HG03432 (cell line): ENCODE data around the gene ZNHIT1.
A peak's percentile ranks its signal among the peaks of the same experiment; 100 is the strongest.

Experiments
- ATAC-seq: cut with Tn5 transposase; IDR thresholded peaks from one replicate; pipeline ENCODE4 v1.9.1; 2021; ENCODE audit warnings: mild to moderate bottlenecking, moderate library complexity; ENCODE audit not compliant: unreplicated experiment

Gene ZNHIT1

GRCh38 chr7:101217388-101218235 lies at the start of gene ZNHIT1, which contains the start of gene PLOD3:
Gene ZNHIT1, plus strand, starts transcription at chr7:101218165. Its CDS starts 31 bp downstream, at chr7:101218196.
Gene PLOD3, minus strand, starts transcription at chr7:101217581. Its CDS starts 307 bp downstream, at chr7:101217274.
- ATAC-seq, result peak; percentile 62

GRCh38 chr7:101168412-101169049 lies 49.4 kb upstream of the ZNHIT1 start:
- ATAC-seq, result no peak

GRCh38 chr7:101169110-101169837 lies 48.7 kb upstream of the ZNHIT1 start:
- ATAC-seq, result no peak

GRCh38 chr7:101169838-101170551 lies 48.0 kb upstream of the ZNHIT1 start:
- ATAC-seq, result no peak

GRCh38 chr7:101170617-101171441 lies 47.1 kb upstream of the ZNHIT1 start:
- no peak for ATAC-seq

- no peak for ATAC-seq
These were observed 46.5 kb upstream of the ZNHIT1 start for GRCh38 chr7:101171442-101171837.

GRCh38 chr7:101172005-101172853 lies 45.7 kb upstream of the ZNHIT1 start:
- ATAC-seq, result no peak

- no peak for ATAC-seq
These were observed 44.9 kb upstream of the ZNHIT1 start for GRCh38 chr7:101172854-101173751.

GRCh38 chr7:101173752-101174244 lies 44.2 kb upstream of the ZNHIT1 start:
- ATAC-seq, result no peak

GRCh38 chr7:101174322-101174854 lies 43.6 kb upstream of the ZNHIT1 start:
- no peak for ATAC-seq

- ATAC-seq, result no peak
These were observed 42.3 kb upstream of the ZNHIT1 start for GRCh38 chr7:101175664-101176063.

- no peak for ATAC-seq
These were observed 40.3 kb upstream of the ZNHIT1 start for GRCh38 chr7:101177644-101178043.

GRCh38 chr7:101179117-101179516 lies 38.8 kb upstream of the ZNHIT1 start:
- ATAC-seq, result no peak

- ATAC-seq, result no peak
These were observed 38.3 kb upstream of the ZNHIT1 start for GRCh38 chr7:101179713-101180112.

- no peak for ATAC-seq
These were observed 37.7 kb upstream of the ZNHIT1 start, which contains the start of gene NAT16 for GRCh38 chr7:101180130-101180755. Gene NAT16, minus strand, starts transcription at chr7:101180293. Its CDS starts 5,486 bp downstream, at chr7:101174807.

- no peak for ATAC-seq
These were observed 32.6 kb upstream of the ZNHIT1 start for GRCh38 chr7:101185258-101185839.

GRCh38 chr7:101186194-101186593 lies 31.8 kb upstream of the ZNHIT1 start:
- ATAC-seq, result no peak
